ENCODE data around the gene FRMPD2.
"Not testable (repeated sequence)": the region's sequence is repeated elsewhere in the genome, so short reads cannot be mapped to it uniquely, and the experiment has no call there.

The FRMPD2 gene

DNA sequence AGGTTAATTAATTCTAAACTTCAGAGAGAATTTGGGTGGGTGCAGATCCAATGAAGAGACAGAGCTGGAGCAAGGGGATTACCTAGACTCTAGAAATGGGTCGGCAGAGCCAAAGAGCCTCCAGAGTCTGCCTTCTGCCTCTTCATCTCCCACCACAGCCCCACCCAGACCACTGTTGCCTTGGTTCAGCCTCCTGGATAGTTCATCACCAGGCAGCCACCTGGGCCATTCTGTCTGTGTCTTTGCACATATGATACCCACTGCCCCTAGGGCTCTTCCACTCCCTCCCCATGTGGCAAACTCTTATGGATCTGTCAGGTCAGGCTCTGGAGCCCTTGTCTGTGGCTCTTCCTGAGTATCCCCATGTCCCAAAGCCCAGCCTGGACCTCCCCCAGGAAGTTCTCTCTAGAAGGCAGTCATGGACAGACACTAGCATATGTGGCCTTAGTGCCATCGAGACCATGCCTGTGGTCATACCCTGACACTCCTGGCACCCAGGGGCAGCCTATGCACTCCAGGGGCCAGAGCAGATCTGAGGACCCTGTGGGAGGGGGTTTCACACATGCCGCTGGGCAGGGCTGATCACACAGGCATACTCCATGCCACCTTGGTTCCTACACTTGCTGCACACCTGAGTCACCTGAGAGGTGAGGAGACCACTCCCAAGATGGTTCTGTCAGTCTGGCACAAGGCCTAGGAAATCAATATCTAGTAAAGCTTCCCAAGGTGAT lies 41.6 kb downstream of the FRMPD2 start:
- no peak for DNase-seq

GRCh38 chr10:48231699-48232315 lies 42.7 kb downstream of the FRMPD2 start:
- DNase-seq: no peak

DNA sequence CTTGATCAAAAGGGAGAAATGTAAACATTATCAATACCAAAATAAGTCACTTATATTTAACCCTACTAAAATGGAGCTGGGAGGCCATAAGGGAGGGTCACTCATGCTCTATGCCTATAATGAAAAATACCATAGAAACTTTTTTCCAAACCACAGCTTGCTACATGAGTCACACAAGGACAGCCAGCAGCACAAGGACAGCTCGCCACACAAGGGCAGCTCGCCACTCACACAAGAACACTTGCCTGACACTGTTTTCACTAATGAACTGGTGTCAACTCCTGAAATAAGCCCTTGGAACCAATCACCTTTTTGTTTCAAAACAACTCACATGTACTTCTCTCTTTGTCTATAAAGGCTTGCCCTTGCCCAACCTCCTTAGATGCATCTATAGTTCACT lies 43.3 kb downstream of the FRMPD2 start:
- DNase-seq: no peak

DNA sequence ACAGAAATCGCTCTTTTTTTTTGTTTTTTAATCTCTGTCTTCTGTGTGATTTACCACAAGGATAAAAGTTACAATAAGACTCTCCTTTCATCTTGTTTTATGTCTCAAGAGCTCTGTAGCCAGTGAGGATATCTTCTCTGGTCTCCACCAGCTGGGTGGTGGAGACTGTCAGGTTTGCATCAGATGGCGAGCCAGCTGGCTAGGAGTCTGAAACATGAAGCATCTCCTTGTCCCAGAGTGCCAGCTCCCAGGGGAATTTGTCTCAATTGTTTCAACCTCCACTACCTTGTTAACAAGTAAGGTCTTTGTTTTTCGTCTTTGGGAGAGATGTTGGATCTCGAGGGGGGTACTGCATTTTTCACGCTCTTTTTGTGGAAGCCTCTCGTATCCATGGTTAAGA lies 47.3 kb downstream of the FRMPD2 start:
- no peak for DNase-seq

DNA sequence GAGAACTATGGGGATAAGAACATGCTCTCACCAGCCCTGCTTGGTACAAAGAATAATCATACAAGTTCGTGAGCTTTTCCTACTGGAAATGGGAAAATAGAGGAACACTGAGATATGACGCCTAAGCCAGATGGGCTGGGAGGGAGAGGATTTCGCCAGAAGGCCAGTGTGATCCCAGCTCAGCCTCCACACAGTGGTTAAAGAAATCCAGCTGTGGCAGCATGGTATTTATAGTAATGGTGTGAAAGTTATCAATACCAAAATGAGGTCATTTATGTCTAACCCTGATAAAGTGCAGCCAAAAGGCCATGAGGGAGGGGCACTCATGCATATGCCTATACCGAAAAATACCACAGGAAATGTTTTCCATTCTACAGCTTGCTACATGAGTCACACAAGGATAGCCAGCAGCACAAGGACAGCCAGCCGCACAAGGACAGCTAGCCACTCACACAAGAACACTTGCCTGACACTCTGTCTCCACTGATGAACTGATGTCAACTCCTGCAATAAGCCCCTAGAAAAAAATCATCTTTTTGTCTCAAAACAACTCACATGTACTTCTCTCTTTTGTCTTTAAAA lies 49.4 kb downstream of the FRMPD2 start:
- no peak for DNase-seq

GRCh38 chr10:48224296-48224695 lies 50.2 kb downstream of the FRMPD2 start:
- no peak for DNase-seq

DNA sequence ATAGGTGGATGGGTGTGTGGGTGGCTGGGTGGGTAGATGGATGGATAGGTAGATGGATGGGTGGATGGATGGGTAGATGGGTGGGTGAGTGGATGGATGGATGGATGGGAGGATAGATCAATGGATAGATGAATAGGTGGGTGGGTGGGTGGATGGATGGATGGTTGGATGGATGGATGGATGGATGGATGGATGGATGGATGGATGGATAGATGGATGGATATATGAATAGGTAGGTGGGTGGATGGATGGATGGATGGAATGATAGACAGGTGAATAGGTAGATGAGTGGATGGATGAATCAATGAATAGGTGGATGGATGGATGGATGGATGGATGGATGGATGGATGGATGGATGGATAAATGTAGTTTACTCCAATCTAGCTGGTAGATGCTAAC lies 52.7 kb downstream of the FRMPD2 start:
- no peak for DNase-seq

DNA sequence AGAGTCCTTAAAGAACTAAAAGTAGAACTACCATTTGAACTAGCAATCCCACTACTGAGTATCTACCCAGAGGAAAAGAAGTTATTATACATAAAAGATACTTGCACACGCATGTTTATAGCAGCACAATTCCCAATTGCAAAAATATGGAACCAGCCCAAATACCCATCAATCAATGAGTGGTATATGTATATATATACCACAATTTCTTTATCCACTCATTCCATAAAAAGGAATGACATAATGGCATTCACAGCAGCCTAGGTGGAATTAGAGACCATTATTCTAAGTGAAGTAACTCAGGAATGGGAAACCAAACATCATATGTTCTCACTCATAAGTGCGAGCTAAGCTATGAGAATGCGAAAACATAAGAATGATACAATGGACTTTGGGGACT lies 53.5 kb downstream of the FRMPD2 start:
- not testable (repeated sequence) for DNase-seq

GRCh38 chr10:48219194-48219593 lies 55.3 kb downstream of the FRMPD2 start:
- DNase-seq: no peak

- no peak for DNase-seq
Measured at GRCh38 chr10:48216744-48217143, 57.8 kb downstream of the FRMPD2 start.

GRCh38 chr10:48216204-48216505 lies 58.3 kb downstream of the FRMPD2 start:
- DNase-seq: no peak

GRCh38 chr10:48215486-48216203 lies 58.9 kb downstream of the FRMPD2 start:
- no peak for DNase-seq

DNA sequence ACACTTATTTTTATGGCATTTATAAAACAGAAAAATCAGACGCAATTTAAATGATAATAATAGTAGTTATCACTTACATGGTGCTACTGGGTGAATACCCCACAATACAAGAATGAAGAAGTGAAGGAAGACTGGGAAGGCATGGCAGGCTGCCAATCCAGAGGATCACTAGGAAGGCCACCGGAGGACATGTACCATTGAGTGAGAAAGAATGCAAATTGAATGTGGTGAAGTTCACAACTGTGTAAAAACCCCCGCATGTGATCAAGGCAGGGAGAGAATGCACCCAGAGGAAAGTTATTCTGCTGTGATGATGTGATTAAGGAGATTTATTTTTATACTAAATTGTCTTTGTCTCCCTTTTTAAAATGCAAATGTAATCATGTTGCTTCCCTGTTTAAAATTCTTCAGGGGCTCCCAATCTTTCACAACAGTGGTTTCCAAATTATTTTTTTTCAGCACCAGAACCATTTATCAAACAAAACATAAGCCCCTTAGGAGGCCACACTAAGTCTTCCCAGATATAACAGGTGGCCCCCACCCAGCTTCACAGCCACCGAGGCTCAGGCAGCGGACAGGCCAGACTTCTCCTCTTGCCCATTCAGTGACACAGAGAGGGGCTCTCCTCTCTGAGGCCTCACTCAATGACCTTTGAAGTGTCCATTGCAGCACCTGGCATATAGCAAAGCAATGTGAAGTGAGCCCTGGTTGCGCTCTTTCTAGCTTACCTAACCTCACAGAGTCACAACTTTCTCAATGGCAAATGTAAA lies 59.6 kb downstream of the FRMPD2 start:
- no peak for DNase-seq

DNA sequence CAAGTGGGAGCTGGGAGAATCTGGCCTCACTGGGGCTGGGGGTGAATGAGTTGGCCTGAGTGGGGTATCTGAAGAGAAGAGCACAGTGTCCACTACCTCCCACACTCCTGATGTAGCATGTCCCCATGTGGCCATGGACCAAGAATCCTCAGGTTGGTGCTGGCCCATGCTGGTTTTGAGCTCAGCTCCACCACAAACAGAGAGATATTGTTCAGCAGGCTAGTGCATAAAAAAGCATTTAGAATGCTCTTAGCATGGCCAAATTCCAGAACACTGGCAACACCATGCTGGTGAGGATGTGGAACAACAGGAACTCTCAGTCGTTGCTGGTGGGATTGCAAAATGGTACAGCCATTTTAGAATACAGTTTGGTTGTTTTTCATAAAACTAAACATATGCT lies 61.4 kb downstream of the FRMPD2 start:
- DNase-seq: no peak

GRCh38 chr10:48211777-48212176 lies 62.7 kb downstream of the FRMPD2 start:
- DNase-seq: no peak

DNA sequence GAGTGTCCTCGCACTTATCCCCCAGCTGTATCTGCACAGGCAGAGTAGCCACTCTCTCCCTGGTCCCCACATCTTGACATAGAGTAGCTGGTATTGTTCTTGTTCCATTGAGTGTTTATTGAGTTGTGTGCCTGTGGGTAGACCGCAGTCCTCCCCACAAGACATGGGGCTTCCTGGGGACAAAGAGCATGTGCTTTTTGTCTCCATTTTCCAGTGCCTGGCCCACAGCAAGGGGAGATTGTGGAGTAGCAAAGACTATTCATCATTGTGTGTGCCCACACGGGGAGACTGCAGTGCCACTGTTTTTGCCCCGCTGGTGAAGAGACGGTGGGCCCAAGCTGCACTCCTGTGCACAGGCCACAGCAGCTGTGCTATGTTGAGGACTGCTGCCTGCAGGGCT lies 63.5 kb downstream of the FRMPD2 start:
- DNase-seq: no peak

DNA sequence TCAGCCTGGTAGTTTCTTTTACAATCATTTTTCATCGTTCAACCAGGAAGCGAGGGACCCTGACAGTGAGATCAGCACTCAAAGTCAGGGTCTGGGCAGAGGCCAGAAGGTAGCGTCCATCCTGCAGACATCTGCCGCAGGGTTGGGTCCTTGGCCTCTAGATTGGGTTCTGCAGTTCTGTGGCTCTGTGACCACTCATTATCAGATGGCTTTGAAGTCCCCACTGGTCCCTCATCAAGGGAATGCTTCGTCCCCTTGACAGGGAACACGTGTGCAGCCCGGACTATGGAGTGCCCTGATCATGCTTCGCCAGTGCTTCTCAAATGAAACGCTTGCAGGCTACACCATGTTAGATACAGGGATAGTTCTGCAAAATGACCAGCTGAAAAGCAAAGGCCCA lies 64.1 kb downstream of the FRMPD2 start:
- no peak for DNase-seq

DNA sequence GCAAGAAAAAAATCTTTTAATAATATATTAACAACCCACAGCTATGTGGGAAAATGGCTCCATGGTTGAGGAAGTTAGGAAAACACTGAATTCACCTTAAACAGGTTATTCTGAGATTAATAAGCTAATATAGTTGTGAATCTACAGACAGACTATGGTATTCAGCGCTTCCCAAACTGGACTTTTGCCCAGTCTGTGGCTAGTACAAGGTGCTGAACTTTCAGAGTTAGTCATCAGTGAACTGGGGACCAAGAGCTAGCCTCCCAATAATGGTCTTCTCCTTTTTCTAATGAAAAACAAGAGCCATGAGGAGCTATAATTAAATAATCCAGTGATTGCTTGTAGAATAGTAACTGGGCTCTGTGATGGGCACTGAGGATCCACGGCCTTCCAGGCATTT lies 65.3 kb downstream of the FRMPD2 start:
- no peak for DNase-seq

DNA sequence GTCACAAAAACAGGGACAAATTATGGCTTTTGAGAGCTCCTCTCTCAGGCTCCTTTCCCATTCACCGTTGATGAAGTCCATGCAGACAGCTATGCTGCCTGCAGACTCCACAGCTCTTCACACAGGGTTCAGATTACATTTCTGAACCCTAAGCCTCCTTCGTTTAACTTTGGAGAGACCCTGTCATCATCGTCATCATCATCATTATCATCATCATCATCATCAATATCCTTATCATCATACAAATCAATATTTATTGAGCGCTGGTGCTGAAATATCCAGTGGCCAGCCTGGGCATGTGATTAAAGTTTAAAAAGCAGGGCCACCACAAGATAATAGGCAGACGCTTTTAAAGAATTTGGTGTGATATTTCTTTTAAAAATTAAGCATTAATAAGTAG lies 66.6 kb downstream of the FRMPD2 start:
- no peak for DNase-seq

GRCh38 chr10:48206482-48207250 lies 67.8 kb downstream of the FRMPD2 start:
- no peak for DNase-seq

DNA sequence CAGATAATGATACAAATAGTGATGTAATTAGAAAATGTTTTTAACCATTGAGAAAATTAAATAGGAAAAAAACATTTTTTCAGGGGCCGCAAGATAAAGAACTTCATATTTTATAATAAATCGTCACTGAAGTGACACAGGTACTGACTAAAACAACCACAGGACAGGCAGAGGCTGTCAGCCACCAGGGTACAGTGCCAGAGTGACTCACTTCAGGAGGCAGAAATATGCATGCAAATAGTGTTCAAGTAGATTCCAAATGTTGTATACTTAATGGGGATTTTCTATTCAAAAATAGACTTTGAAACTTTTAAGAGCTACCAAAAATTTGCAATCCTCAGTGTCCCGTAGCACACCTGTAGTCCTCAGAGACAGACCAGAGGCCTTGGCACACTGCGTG lies 68.6 kb downstream of the FRMPD2 start:
- DNase-seq: no peak
